Neural cell (in vitro differentiated cells): ENCODE results near the gene RELN. TPM values are rescaled to one million over a fixed set of nuclear protein-coding genes. Genes with fewer than 3 reads are reported as not detected.

ENCODE experiments used
- H2AFZ ChIP-seq: fragments of 200-600, 300-800 bp; sonication (generic), shearing (Covaris generic); 2 replicates; pipeline ENCODE4 v1.6.0; 2014; ENCODE audit warnings: low read depth, mild to moderate bottlenecking, antibody characterized with exemption, low read length, moderate library complexity
- H3F3A ChIP-seq: fragments of 200-600 bp; shearing (Covaris generic); 2 replicates; pipeline ENCODE4 v1.6.1; 2016; ENCODE audit warnings: mild to moderate bottlenecking, moderate library complexity, mixed read lengths, antibody characterized with exemption, low read length; ENCODE audit not compliant: insufficient read depth, poor library complexity, severe bottlenecking
- H3K27ac ChIP-seq: fragments of 200-600, 300-800 bp; sonication (generic), shearing (Covaris generic); 2 replicates; pipeline ENCODE4 v1.5.1; 2014; ENCODE audit warnings: mild to moderate bottlenecking, low read length, moderate library complexity
- H3K27me3 ChIP-seq: fragments of 300-800, 200-600 bp; sonication (generic), shearing (Covaris generic); 2 replicates; pipeline ENCODE4 v1.6.0; 2014; ENCODE audit warnings: mild to moderate bottlenecking, low read depth, low read length, moderate library complexity; ENCODE audit not compliant: insufficient read depth
- H3K36me3 ChIP-seq: fragments of 300-800, 200-600 bp; sonication (generic), shearing (Covaris generic); 2 replicates; pipeline ENCODE4 v1.5.1; 2014; ENCODE audit warnings: mild to moderate bottlenecking, antibody characterized with exemption, low read length, moderate library complexity; ENCODE audit not compliant: insufficient read depth
- H3K4me2 ChIP-seq: fragments of 300-800, 200-600 bp; sonication (generic), shearing (Covaris generic); 2 replicates; pipeline ENCODE4 v1.6.0; 2014; ENCODE audit warnings: mild to moderate bottlenecking, low read length
- H3K4me3 ChIP-seq: fragments of 300-800, 200-600 bp; sonication (generic), shearing (Covaris generic); 2 replicates; pipeline ENCODE4 v1.5.1; 2014; ENCODE audit warnings: mild to moderate bottlenecking, low read length, moderate library complexity
- H3K79me2 ChIP-seq: fragments of 200-600 bp; shearing (Covaris generic); replicated peaks from 2 replicates; pipeline ENCODE4 v1.6.0; 2014; ENCODE audit warnings: mild to moderate bottlenecking, low read length, moderate library complexity; ENCODE audit not compliant: insufficient read depth
- H3K9ac ChIP-seq: fragments of 300-800, 200-600 bp; sonication (generic), shearing (Covaris generic); 2 replicates; pipeline ENCODE4 v1.6.1; 2016; ENCODE audit warnings: mild to moderate bottlenecking, low read length, mixed read lengths
- H3K9me2 ChIP-seq: fragments of 200-600 bp; shearing (Covaris generic); 2 replicates; pipeline ENCODE4 v1.6.1; 2016; ENCODE audit warnings: mild to moderate bottlenecking, low read length, mixed read lengths; ENCODE audit not compliant: insufficient read depth
- H3K9me3 ChIP-seq: fragments of 200-600, 300-800 bp; sonication (generic), shearing (Covaris generic); 2 replicates; pipeline ENCODE4 v1.6.1; 2016; ENCODE audit warnings: mild to moderate bottlenecking, mixed run types, low read length, moderate library complexity, mixed read lengths
- H4K20me1 ChIP-seq: fragments of 200-600 bp; shearing (Covaris generic); 2 replicates; pipeline ENCODE4 v1.6.1; 2016; ENCODE audit warnings: mild to moderate bottlenecking, mixed run types; ENCODE audit not compliant: insufficient read depth
- EP300 ChIP-seq: fragments of 450-650 bp; conservative IDR thresholded peaks from 2 replicates; pipeline ENCODE4 v1.6.1; 2014; ENCODE audit warnings: antibody characterized with exemption, mild to moderate bottlenecking, moderate library complexity; ENCODE audit not compliant: poor library complexity, severe bottlenecking
- EZH2 ChIP-seq: fragments of 200-600, 300-800 bp; shearing (Covaris generic), sonication (generic); IDR thresholded peaks from 2 replicates; pipeline ENCODE4 v1.6.1; 2014; ENCODE audit warnings: antibody characterized with exemption, low read length, borderline replicate concordance, mild to moderate bottlenecking; ENCODE audit not compliant: insufficient read depth, poor library complexity, severe bottlenecking
- MXI1 ChIP-seq: fragments of 450-650 bp; conservative IDR thresholded peaks from 2 replicates; pipeline ENCODE4 v1.6.1; 2014; ENCODE audit warnings: antibody characterized with exemption, mild to moderate bottlenecking; ENCODE audit not compliant: poor library complexity, severe bottlenecking
- POLR2AphosphoS5 ChIP-seq: IDR thresholded peaks from 2 replicates; pipeline ENCODE4 v1.6.1; 2012
- RAD21 ChIP-seq: fragments of 450-650 bp; conservative IDR thresholded peaks from 2 replicates; pipeline ENCODE4 v1.6.1; 2014; ENCODE audit warnings: antibody characterized with exemption, mild to moderate bottlenecking, moderate library complexity
- SMC3 ChIP-seq: fragments of 450-650 bp; conservative IDR thresholded peaks from 2 replicates; pipeline ENCODE4 v1.6.1; 2014; ENCODE audit warnings: antibody characterized with exemption, mild to moderate bottlenecking, moderate library complexity; ENCODE audit not compliant: poor library complexity
- TAF1 ChIP-seq: IDR thresholded peaks from 2 replicates; pipeline ENCODE4 v1.6.1; 2012; ENCODE audit warnings: low read depth
- polyA plus RNA-seq: library from polyadenylated mRNA; depleted of rRNA; stranded (reverse); fragments of >200 nt; gene quantifications from 2 replicates; pipeline ENCODE4 v1.2.3, GENCODE V29; 2014
- TF ChIP-seq, protein P1 (sequence below): fragments of 450-650 bp; IDR thresholded peaks from 2 replicates; pipeline ENCODE4 v1.5.1; 2014; ENCODE audit warnings: antibody characterized with exemption, mild to moderate bottlenecking, moderate library complexity; ENCODE audit not compliant: poor library complexity, severe bottlenecking
- TF ChIP-seq, protein P2 (sequence below): IDR thresholded peaks from 2 replicates; pipeline ENCODE4 v1.6.1; 2012; ENCODE audit warnings: borderline replicate concordance

Gene RELN
- polyA plus RNA-seq, 1 donor from 2014 or later = 178 TPM

DNA sequence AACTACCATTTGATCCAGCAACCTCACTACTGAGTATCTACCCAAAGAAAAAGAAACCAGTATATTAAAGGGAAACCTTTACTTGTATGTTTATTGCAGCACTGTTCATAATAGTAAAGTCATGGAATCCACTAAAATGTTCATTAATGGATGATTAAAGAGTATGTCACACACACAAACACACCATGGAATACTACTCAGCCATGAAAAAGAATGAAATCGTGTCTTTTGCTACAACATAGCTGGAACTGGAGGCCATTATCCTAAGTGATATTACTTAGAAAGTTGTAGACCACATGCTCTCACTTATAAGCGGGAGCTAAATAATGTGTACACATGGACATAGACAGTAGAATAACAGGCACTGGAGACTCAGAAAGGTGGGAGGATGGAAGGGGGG lies 340.4 kb downstream of the RELN start:
- Histone ChIP-seq H3K9me2 (no peaks in the 10 kb centered on the region), H3K79me2 (no peaks in the 10 kb centered on the region), H3K36me3 (peaks cover 3% of the 10 kb centered on the region), H3K4me3 (no peak overlapping the region), H3K9me3 (no peaks in the 10 kb centered on the region), H3F3A (peaks cover 5% of the 10 kb centered on the region), H3K27me3 (no peaks in the 10 kb centered on the region), H3K27ac (no peak overlapping the region), H3K4me2 (no peak overlapping the region), H2AFZ (no peak overlapping the region), H4K20me1 (no peaks in the 10 kb centered on the region), H3K9ac (no peak overlapping the region)
- no peak for TF ChIP-seq MXI1
- TF ChIP-seq TAF1 = no peak
- TF ChIP-seq, protein P1, sequence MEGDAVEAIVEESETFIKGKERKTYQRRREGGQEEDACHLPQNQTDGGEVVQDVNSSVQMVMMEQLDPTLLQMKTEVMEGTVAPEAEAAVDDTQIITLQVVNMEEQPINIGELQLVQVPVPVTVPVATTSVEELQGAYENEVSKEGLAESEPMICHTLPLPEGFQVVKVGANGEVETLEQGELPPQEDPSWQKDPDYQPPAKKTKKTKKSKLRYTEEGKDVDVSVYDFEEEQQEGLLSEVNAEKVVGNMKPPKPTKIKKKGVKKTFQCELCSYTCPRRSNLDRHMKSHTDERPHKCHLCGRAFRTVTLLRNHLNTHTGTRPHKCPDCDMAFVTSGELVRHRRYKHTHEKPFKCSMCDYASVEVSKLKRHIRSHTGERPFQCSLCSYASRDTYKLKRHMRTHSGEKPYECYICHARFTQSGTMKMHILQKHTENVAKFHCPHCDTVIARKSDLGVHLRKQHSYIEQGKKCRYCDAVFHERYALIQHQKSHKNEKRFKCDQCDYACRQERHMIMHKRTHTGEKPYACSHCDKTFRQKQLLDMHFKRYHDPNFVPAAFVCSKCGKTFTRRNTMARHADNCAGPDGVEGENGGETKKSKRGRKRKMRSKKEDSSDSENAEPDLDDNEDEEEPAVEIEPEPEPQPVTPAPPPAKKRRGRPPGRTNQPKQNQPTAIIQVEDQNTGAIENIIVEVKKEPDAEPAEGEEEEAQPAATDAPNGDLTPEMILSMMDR = no peak
- TF ChIP-seq POLR2AphosphoS5 = no peak
- no peak for TF ChIP-seq SMC3
- TF ChIP-seq EP300 = no peak
- TF ChIP-seq, protein P2, sequence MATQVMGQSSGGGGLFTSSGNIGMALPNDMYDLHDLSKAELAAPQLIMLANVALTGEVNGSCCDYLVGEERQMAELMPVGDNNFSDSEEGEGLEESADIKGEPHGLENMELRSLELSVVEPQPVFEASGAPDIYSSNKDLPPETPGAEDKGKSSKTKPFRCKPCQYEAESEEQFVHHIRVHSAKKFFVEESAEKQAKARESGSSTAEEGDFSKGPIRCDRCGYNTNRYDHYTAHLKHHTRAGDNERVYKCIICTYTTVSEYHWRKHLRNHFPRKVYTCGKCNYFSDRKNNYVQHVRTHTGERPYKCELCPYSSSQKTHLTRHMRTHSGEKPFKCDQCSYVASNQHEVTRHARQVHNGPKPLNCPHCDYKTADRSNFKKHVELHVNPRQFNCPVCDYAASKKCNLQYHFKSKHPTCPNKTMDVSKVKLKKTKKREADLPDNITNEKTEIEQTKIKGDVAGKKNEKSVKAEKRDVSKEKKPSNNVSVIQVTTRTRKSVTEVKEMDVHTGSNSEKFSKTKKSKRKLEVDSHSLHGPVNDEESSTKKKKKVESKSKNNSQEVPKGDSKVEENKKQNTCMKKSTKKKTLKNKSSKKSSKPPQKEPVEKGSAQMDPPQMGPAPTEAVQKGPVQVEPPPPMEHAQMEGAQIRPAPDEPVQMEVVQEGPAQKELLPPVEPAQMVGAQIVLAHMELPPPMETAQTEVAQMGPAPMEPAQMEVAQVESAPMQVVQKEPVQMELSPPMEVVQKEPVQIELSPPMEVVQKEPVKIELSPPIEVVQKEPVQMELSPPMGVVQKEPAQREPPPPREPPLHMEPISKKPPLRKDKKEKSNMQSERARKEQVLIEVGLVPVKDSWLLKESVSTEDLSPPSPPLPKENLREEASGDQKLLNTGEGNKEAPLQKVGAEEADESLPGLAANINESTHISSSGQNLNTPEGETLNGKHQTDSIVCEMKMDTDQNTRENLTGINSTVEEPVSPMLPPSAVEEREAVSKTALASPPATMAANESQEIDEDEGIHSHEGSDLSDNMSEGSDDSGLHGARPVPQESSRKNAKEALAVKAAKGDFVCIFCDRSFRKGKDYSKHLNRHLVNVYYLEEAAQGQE = no peak
- TF ChIP-seq RAD21 = no peak
- no peak for TF ChIP-seq EZH2

DNA sequence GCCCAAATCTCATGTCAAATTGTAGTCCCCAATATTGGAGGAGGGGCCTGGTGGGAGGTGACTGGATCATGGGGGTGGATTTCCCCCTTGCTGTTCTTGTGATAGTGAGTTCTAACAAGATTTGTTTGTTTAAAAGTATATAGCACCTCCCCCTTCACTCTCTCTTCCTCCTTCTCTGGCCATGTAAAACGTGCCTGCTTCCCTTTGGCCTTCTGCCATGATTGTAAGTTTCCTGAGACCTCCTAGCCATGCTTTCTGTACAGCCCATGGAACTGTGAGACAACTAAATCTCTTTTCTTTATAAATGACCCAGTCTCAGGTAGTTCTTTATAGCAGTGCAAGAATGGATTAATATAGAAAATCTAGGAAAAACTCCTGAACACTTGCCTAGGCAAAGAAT lies 341.3 kb downstream of the RELN start:
- Histone ChIP-seq H3K9me2 (no peaks in the 10 kb centered on the region), H3K27ac (no peak overlapping the region), H2AFZ (no peak overlapping the region), H3K27me3 (no peaks in the 10 kb centered on the region), H3F3A (peaks cover 5% of the 10 kb centered on the region), H3K79me2 (no peaks in the 10 kb centered on the region), H3K4me2 (no peak overlapping the region), H3K36me3 (peaks cover 3% of the 10 kb centered on the region), H3K9ac (no peak overlapping the region), H3K4me3 (no peak overlapping the region), H4K20me1 (no peaks in the 10 kb centered on the region), H3K9me3 (no peaks in the 10 kb centered on the region)
- no peak for TF ChIP-seq SMC3
- TF ChIP-seq, protein P2 = no peak
- no peak for TF ChIP-seq EP300
- TF ChIP-seq MXI1 = no peak
- no peak for TF ChIP-seq POLR2AphosphoS5
- TF ChIP-seq EZH2 = no peak
- no peak for TF ChIP-seq RAD21
- TF ChIP-seq TAF1 = no peak
- TF ChIP-seq, protein P1 = no peak
